NCI-H748 (cell line): ENCODE data around the gene ZBTB42.
A peak's percentile ranks its signal among the peaks of the same experiment; 100 is the strongest.
"Not testable (repeated sequence)": the region's sequence is repeated elsewhere in the genome, so short reads cannot be mapped to it uniquely, and the experiment has no call there.

Experiments used
- DNase-seq: peaks from one replicate; lab custom pipeline; 2025; ENCODE audit not compliant: unreplicated experiment; lab: John Stamatoyannopoulos, UW

The ZBTB42 gene

GRCh38 chr14:104836171-104836935 lies 35.5 kb downstream of the ZBTB42 start:
- DNase-seq = not testable (repeated sequence)

- no peak for DNase-seq
Measured at GRCh38 chr14:104841730-104842129, 40.8 kb downstream of the ZBTB42 start.

GRCh38 chr14:104843006-104843405 lies 42.1 kb downstream of the ZBTB42 start:
- DNase-seq = no peak

DNA sequence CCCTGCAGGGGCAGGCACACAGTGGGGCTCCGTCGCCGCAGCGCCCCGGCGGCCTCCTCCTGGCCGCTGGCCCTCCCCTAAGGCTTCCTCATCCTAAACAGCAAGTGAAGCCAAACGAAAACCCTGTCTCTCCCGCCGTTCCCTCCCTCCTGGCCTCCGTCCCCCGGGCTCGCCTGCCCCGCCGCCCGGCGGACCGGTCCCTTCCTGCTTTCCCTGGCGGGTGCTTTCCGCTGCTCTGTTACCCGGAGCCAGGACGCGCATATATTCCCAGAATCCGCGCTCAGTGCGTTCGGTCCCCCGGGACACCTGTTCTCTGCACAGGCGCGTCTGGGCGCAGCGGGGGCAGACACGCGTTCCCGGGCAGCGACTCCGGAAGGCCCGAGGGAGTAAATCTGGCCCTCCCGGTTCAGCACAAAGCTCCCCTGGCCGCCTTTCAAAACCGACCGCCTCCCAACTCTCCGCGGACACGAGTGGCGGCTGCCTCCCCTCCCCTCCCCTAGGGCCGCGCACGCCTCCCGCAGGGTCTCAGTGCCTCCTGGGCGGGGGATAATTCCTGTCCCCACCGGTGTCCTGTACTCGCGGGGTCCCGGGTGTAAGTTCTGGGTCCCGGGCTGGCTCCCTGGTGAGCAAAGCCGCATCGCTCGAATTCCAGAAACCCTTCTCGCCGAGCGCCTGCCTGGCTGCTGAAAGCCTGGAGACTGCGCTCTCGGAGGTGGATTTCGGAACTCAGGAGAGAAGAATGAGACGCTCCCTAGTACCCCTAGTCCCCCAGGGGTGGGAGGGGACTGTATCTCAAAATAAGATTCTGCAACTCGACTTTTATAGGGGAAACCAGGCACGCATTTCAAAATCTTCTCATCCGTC lies 42.8 kb downstream of the ZBTB42 start:
- DNase-seq = peak; percentile 46

- DNase-seq = no peak
Measured at GRCh38 chr14:104844306-104845032, 43.6 kb downstream of the ZBTB42 start.

DNA sequence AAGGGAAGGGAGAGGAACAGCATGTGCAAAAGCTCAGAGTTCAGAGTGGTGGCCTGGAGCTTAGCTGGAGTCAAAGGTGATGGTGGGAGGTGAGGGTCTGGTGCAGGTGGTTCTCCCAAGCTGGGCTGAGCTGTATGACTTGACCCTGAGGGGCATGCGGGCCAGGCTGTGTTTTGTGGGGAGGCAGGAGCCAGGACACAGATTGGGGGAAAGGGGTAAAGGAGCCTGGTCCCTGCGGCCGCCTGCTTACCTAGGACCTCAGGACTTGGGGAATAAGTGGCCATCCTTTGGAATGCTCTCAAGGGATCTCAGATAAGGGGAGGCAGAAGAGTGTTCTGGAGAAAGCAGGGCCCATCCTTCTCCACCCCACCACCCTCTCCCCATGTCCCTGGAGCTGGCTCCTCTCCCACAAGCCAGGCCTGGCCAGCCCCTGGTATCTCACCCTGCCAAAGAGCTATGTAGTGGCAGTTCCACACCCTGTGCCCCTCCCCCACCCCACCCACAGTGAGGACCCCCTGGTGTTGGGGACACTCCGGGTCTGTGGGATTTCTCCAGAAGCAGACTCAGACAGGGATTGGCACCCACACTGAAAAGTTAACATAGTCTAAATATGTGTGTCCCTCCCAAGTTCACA lies 44.2 kb downstream of the ZBTB42 start:
- no peak for DNase-seq

DNA sequence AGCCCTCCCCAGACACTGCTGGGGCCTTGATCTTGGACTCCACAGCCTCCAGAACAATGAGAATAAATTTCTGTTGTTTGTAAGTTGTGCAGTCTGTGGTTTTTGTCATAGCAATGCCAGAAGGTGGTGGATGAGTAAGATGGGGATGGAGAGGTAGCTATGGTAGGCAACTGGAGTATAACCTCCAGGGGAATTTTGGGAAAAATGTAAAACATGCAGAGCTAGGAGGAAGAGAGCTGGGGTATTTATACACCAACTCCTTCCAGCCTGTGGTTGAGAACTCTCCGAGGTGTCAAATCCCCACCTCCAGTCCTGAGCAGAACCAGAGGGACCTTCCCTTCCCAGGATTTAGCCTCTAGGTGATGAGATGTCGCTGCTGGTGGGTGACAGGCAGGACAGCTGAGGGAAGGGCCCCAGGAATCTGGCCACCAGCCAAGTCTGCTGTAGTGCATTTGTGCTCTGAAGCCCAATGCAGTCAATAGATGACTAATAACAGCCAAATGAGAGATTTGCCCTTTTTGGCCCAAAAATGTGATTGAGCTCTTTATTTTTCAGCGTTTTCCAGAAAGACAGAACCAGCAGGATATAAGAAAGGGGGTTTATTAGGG lies 45.0 kb downstream of the ZBTB42 start:
- DNase-seq = peak; percentile 41

- DNase-seq = no peak
Measured at GRCh38 chr14:104852280-104852663, 51.4 kb downstream of the ZBTB42 start.
